IPS-18a (cell line): Measurements from ENCODE around the gene PKIB.
"Not testable (repeated sequence)": the region's sequence is repeated elsewhere in the genome, so short reads cannot be mapped to it uniquely, and the experiment has no call there.

Source experiments
- H3K27ac ChIP-seq: one replicate; pipeline ENCODE4 v1.5.1; 2013; ENCODE audit warnings: low read length
- H3K27me3 ChIP-seq: one replicate; pipeline ENCODE4 v1.6.1; 2013; ENCODE audit warnings: mild to moderate bottlenecking, low read length; ENCODE audit not compliant: control insufficient read depth, insufficient read depth
- H3K36me3 ChIP-seq: one replicate; pipeline ENCODE4 v1.6.1; 2013; ENCODE audit warnings: low read depth, low read length; ENCODE audit not compliant: control insufficient read depth
- H3K4me1 ChIP-seq: one replicate; pipeline ENCODE4 v1.6.1; 2013; ENCODE audit warnings: low read depth, low read length; ENCODE audit not compliant: control insufficient read depth
- H3K4me3 ChIP-seq: one replicate; pipeline ENCODE4 v1.5.1; 2013; ENCODE audit warnings: low read length
- H3K9ac ChIP-seq: one replicate; pipeline ENCODE4 v1.6.1; 2013; ENCODE audit warnings: mild to moderate bottlenecking, low read length, moderate library complexity
- H3K9me3 ChIP-seq: one replicate; pipeline ENCODE4 v1.6.1; 2013; ENCODE audit warnings: low read depth, low read length; ENCODE audit not compliant: control insufficient read depth

PKIB gene

GRCh38 chr6:122621638-122622037, 11.4 kb downstream of the PKIB start:
- H3K9ac ChIP-seq, result no peak overlapping the region
- no peak overlapping the region for H3K27ac ChIP-seq
- no peaks in the 10 kb centered on the region for H3K4me1 ChIP-seq

GRCh38 chr6:122622479-122622878, 12.3 kb downstream of the PKIB start:
- Histone ChIP-seq H3K4me3 (no peak overlapping the region), H3K27ac (no peak overlapping the region), H3K27me3 (no peaks in the 10 kb centered on the region), H3K4me1 (no peaks in the 10 kb centered on the region), H3K36me3 (no peaks in the 10 kb centered on the region), H3K9me3 (no peaks in the 10 kb centered on the region), H3K9ac (no peak overlapping the region)

More at GRCh38 chr6:122621638-122622037, 11.4 kb downstream of the PKIB start:
- no peak overlapping the region for H3K4me3 ChIP-seq
- H3K9me3 ChIP-seq, result no peaks in the 10 kb centered on the region
- H3K36me3 ChIP-seq, result no peaks in the 10 kb centered on the region
- H3K27me3 ChIP-seq, result no peaks in the 10 kb centered on the region

- no peaks in the 10 kb centered on the region for H3K27me3 ChIP-seq
- no peak overlapping the region for H3K4me3 ChIP-seq
- H3K27ac ChIP-seq, result no peak overlapping the region
- no peaks in the 10 kb centered on the region for H3K4me1 ChIP-seq
- no peaks in the 10 kb centered on the region for H3K9me3 ChIP-seq
- no peaks in the 10 kb centered on the region for H3K36me3 ChIP-seq
- no peak overlapping the region for H3K9ac ChIP-seq
These were observed 13.1 kb downstream of the PKIB start for GRCh38 chr6:122623279-122623678.

GRCh38 chr6:122624853-122625252, 14.6 kb downstream of the PKIB start:
- no peaks in the 10 kb centered on the region for H3K36me3 ChIP-seq
- H3K4me3 ChIP-seq, result no peak overlapping the region

GRCh38 chr6:122628714-122629113, 18.5 kb downstream of the PKIB start:
- Histone ChIP-seq H3K9me3 (no peaks in the 10 kb centered on the region), H3K4me1 (no peaks in the 10 kb centered on the region), H3K27me3 (no peaks in the 10 kb centered on the region), H3K9ac (no peak overlapping the region), H3K4me3 (no peak overlapping the region), H3K27ac (no peak overlapping the region), H3K36me3 (no peaks in the 10 kb centered on the region)

More at GRCh38 chr6:122624853-122625252, 14.6 kb downstream of the PKIB start:
- Histone ChIP-seq H3K4me1 (no peaks in the 10 kb centered on the region), H3K27me3 (no peaks in the 10 kb centered on the region), H3K9ac (no peak overlapping the region), H3K27ac (no peak overlapping the region), H3K9me3 (no peaks in the 10 kb centered on the region)

- H3K9ac ChIP-seq, result no peak overlapping the region
These were observed 21.5 kb downstream of the PKIB start for GRCh38 chr6:122631571-122632249.

GRCh38 chr6:122640366-122640765, 30.2 kb downstream of the PKIB start:
- Histone ChIP-seq H3K4me3 (no peak overlapping the region), H3K27ac (no peak overlapping the region), H3K9ac (no peak overlapping the region), H3K9me3 (no peaks in the 10 kb centered on the region), H3K36me3 (no peaks in the 10 kb centered on the region), H3K4me1 (no peaks in the 10 kb centered on the region), H3K27me3 (no peaks in the 10 kb centered on the region)

More at GRCh38 chr6:122631571-122632249, 21.5 kb downstream of the PKIB start:
- H3K9me3 ChIP-seq, result no peaks in the 10 kb centered on the region
- H3K4me1 ChIP-seq, result no peaks in the 10 kb centered on the region
- no peak overlapping the region for H3K4me3 ChIP-seq
- no peaks in the 10 kb centered on the region for H3K36me3 ChIP-seq
- H3K27ac ChIP-seq, result no peak overlapping the region
- no peaks in the 10 kb centered on the region for H3K27me3 ChIP-seq

- no peaks in the 10 kb centered on the region for H3K4me1 ChIP-seq
- H3K27ac ChIP-seq, result no peak overlapping the region
- no peaks in the 10 kb centered on the region for H3K9me3 ChIP-seq
- no peak overlapping the region for H3K9ac ChIP-seq
- H3K4me3 ChIP-seq, result no peak overlapping the region
- H3K27me3 ChIP-seq, result no peaks in the 10 kb centered on the region
- H3K36me3 ChIP-seq, result no peaks in the 10 kb centered on the region
These were observed 31.6 kb downstream of the PKIB start for GRCh38 chr6:122641819-122642218.

GRCh38 chr6:122642604-122643003, 32.4 kb downstream of the PKIB start:
- not testable (repeated sequence) for H3K4me3 ChIP-seq, H3K9me3 ChIP-seq, H3K27me3 ChIP-seq, H3K27ac ChIP-seq, H3K9ac ChIP-seq, H3K36me3 ChIP-seq, H3K4me1 ChIP-seq

GRCh38 chr6:122645256-122645655, 35.1 kb downstream of the PKIB start:
- Histone ChIP-seq H3K27me3 (no peaks in the 10 kb centered on the region), H3K9me3 (no peaks in the 10 kb centered on the region), H3K4me1 (no peaks in the 10 kb centered on the region), H3K4me3 (no peak overlapping the region), H3K36me3 (no peaks in the 10 kb centered on the region), H3K27ac (no peak overlapping the region), H3K9ac (no peak overlapping the region)

GRCh38 chr6:122647765-122648164, 37.6 kb downstream of the PKIB start:
- Histone ChIP-seq H3K36me3 (no peaks in the 10 kb centered on the region), H3K9me3 (no peaks in the 10 kb centered on the region), H3K9ac (no peak overlapping the region), H3K27ac (no peak overlapping the region), H3K4me1 (no peaks in the 10 kb centered on the region), H3K27me3 (no peaks in the 10 kb centered on the region), H3K4me3 (no peak overlapping the region)

GRCh38 chr6:122648726-122649125, 38.5 kb downstream of the PKIB start:
- Histone ChIP-seq H3K9me3 (no peaks in the 10 kb centered on the region), H3K9ac (no peak overlapping the region), H3K27me3 (no peaks in the 10 kb centered on the region), H3K36me3 (no peaks in the 10 kb centered on the region), H3K4me1 (no peaks in the 10 kb centered on the region), H3K27ac (no peak overlapping the region), H3K4me3 (no peak overlapping the region)
